Stimulated activated CD8-positive, alpha-beta memory T cell treated with anti-CD3 and anti-CD28 coated beads, Interleukin-15, amount 100 ng/mL, for 4 hours (primary cell): ENCODE results near the gene RAD18.

ENCODE experiments used
- DNase-seq, 2 donors: peaks; one replicate each; pipeline ENCODE4 v3.0.0-alpha.2; 2020; ENCODE audit warnings: low read depth in 2 of 2

Gene RAD18

GRCh38 chr3:8865697-8866096 is 97.6 kb downstream of the RAD18 start:
- DNase-seq, result no peak

DNA sequence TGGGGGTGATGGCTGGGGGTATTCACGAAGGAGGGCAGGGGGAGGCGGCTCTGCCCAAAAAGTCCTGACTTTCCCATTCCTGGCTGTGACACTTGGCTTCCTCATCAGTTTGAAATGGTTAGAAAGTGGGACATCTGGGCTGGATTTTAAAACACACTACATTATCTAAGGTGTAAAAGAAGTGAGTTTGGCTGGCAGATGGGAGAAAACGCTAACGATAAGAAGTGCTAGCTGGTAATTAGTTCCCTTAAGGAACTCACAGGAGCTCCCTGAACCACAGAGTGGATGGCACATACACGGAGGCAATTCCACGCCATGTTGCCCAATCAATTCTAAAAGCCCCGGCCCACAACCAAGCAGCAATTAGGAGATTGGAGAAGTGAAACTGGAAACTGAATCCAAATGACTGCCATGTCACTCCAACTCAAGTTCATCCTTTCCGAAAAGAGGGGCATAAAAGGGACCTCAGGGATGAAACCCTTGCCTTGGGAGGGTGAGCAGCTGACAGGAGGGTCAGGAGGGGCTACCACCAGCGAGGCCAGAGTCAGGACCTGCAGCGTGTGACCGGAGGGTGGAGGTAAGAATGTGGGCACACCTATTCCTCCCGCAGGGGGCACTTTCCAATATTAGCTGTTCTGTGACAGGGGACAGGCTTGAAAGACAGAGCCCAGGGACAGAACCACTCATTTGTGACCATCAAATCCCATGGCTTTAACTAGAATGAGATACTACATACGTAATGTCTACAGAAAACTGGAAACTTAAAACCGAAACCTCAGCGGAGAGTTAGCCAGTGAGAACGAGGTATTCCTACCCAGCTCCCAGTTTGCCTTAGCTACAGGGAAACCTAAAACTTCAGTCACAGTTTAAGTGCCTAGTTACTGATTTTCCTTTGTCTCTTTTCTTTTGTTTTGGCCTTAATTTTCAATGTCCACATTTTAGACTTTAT is 98.6 kb downstream of the RAD18 start:
- DNase-seq, result no peak

GRCh38 chr3:8863891-8864290 is 99.4 kb downstream of the RAD18 start:
- no peak for DNase-seq

GRCh38 chr3:8857720-8858367 is 105.4 kb downstream of the RAD18 start:
- no peak for DNase-seq

- no peak for DNase-seq
Observed at GRCh38 chr3:8856721-8857120, 106.6 kb downstream of the RAD18 start.

DNA sequence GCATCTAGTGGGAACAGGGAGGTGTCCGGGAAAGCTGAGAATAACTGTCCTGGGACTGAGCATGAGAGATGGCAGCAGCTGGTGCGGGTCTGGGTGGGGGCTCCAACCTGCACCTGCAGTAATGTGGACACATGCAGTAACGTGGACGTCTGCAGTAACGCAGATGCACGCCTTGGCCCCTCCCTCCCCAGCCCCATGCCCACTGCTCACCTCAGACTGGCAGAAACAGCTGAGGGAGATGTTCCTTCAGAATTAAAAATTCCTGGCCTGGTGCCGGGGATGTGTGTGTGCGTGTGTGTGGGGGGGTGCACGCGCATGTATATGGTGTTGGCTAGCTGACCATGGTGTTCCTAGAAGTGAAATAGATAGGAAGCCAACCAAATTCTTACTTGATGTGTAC is 107.2 kb downstream of the RAD18 start:
- no peak for DNase-seq

- no peak for DNase-seq
Observed at GRCh38 chr3:8854656-8855055, 108.6 kb downstream of the RAD18 start.

- no peak for DNase-seq
Observed at GRCh38 chr3:8853081-8853480, 110.2 kb downstream of the RAD18 start.

DNA sequence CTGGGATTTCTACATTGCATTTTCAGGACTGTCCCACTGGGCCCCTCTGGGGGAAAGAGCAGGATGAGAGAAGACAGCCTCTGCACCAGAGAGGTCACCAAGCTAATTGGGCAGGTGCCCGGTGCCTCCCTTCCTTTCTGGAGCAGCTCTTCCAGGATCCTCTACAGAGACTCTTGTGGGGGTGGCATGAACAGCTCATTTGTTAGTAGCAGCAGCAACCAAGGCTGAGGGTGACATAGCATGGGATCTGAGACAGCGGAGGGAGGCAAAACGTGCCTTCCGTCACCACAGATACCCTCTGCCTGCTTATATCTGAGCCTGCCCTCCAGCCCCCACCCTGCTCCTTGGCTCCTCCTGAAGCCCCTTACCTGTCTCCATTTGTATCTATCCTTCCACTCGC is 110.8 kb downstream of the RAD18 start:
- no peak for DNase-seq

DNA sequence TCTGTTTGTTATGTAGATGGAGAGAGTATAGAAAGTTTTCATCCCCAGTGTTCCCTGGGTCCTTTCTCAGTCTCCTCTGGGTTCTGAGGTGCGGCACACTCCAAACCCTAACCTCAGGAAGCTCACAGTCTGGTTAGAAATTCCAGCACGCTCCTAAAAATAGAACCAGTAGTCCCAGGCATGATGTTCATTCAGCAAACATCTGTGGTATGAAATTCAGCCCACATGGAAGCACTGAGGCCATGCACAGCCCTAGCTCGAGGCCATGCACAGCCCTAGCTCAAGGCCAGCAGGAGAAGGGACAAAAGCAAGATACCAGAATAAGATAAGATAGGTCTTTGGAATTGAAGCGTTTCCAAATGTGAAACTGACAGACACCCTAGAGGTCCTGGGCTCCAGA is 111.6 kb downstream of the RAD18 start:
- DNase-seq, result no peak

DNA sequence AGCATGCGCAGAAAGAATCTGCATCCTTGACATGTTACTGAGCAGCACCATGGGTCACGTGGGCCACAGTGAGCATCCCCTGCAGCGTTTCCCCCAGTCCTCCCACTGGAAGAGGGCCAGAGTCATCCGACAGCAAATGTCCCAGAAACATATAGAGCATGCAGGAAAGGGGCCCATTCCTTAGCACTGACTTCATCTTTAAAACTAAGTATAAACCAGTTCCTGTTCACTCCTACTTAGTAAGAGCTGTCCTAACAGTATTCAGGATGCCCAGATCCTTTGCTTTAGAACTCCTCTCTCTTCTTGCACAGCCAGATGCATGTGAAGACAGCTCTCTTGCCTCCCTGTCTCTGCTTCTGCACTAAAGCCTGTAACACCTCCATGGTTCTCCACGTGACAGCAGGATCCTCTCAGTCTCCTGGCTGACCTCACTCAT is 114.6 kb downstream of the RAD18 start:
- DNase-seq, result no peak

- DNase-seq, result no peak
Observed at GRCh38 chr3:8847317-8847716, 116.0 kb downstream of the RAD18 start.

DNA sequence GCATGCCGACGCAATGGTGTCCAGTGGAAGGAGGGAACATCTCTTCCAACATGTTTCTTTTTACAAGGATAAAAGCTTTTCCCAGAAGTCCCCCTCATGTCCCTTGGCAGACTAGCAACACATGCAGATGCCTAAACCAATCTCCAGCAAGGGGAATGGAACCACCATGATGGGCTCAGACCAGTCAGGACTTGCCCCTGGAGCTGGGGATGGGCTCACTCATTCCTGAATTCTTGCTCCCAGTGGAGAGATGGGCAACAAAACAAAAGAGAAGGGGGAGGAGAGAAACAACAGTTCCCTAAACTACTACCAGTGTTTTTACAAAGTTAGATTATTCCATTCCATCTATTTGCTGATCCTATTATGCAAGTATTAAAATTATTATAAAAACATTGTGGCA is 117.1 kb downstream of the RAD18 start:
- DNase-seq, result no peak

DNA sequence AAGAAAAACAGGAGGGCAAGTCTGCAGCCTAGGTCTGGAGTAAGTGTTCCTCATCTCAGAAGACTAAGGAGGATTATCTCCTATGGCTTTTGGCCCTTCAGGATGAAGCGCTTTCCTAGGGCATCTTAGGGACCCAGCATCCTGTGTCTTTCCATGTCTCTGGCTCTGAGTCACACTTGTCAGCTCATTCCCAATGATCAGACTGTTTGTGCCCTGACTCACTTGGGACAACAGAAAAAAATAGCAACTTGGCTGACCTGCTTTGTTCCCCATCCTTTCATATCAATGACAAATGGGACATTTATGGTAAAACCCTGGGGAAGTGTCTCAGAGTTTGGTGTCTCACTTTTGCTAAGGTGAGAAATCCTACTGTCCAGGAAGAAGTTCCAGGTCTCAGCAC is 117.6 kb downstream of the RAD18 start:
- DNase-seq, result no peak

- no peak for DNase-seq
Observed at GRCh38 chr3:8843347-8843746, 119.9 kb downstream of the RAD18 start.

- DNase-seq, result no peak
Observed at GRCh38 chr3:8842293-8842692, 121.0 kb downstream of the RAD18 start.

DNA sequence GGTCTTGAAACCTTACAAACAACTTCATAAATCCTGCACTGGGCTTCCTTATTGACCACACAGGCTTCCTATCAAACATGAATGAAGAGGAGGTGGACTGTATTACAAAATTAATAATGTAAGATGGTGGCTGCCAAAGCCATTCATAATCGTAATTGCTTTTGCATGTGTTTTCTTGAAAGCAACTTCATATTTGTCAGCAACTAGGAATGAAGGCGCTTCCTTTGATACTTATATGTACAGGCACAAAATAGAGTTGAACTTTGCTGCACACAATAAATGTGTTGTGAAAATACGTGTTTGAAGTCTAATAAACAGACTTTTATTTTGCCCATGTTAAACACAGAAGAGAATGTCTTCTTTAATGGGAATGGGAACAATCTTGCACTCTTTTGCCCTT is 121.8 kb downstream of the RAD18 start:
- DNase-seq, result no peak

- no peak for DNase-seq
Observed at GRCh38 chr3:8840556-8840955, 122.7 kb downstream of the RAD18 start.

DNA sequence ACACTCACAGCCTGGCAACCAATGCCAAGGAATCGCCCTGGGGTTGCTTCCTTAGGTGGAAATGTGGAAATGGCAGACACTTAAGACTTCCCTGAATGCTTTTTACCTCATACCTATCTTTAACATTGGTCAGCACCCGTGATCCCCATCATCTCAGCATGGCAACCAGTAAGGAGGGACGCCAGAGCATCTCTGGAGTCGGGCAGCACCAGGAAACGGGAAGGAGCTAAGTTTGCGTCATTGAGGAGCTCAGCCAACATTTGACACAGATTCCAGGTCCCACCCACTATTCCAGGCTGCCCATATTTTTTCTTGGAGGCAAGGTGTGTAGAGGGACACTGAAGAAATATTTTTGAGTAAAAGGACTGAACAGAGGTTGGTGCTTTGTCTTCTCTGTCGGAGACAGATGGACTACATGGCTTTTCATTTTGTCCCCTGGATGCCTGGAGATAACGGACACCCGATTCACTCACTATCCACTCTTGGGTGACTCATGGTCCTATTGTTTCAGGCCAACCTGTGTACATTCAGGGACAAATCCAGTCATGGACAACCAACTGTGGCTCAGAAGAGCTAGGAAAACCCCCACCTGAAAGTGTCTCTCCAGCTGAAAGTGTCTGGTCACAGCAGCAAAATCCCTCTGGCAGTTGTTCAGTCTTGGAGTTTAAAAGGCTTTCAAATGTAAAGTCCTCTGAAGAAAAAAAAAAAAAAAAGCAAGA is 123.5 kb downstream of the RAD18 start:
- DNase-seq, result no peak

GRCh38 chr3:8838765-8839423 is 124.4 kb downstream of the RAD18 start:
- no peak for DNase-seq

- DNase-seq, result no peak
Observed at GRCh38 chr3:8838234-8838633, 125.0 kb downstream of the RAD18 start.

DNA sequence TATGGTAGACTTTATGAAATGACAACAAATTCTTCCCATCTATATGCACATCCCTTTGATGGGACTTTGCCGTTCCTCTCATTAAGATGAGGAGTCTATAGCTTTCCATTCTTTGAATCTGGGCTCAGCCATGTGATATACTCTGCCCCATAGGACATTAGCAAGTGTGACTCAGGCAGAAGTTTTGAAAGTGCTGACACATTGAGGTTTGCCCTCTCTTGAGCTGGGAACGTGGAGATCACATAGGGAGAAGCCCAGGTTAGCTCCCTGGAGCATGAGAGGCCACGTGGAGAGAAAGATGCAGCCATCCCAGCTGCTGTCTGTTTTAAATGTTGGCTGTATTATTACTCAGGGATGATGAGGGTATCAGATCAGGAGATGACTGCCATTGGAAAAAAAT is 126.1 kb downstream of the RAD18 start:
- DNase-seq, result no peak
